Activated naive CD8-positive, alpha-beta T cell treated with anti-CD3 and anti-CD28 coated beads, Interleukin-2, amount 50 U/mL, for 16 hours (primary cell): ENCODE data around the gene ARHGAP35.
"Not testable (repeated sequence)": the region's sequence is repeated elsewhere in the genome, so short reads cannot be mapped to it uniquely, and the experiment has no call there.

Source experiments
- DNase-seq: peaks from one replicate; pipeline ENCODE4 v3.0.0-alpha.2; 2020; ENCODE audit warnings: low read depth, low spot score

The ARHGAP35 gene

DNA sequence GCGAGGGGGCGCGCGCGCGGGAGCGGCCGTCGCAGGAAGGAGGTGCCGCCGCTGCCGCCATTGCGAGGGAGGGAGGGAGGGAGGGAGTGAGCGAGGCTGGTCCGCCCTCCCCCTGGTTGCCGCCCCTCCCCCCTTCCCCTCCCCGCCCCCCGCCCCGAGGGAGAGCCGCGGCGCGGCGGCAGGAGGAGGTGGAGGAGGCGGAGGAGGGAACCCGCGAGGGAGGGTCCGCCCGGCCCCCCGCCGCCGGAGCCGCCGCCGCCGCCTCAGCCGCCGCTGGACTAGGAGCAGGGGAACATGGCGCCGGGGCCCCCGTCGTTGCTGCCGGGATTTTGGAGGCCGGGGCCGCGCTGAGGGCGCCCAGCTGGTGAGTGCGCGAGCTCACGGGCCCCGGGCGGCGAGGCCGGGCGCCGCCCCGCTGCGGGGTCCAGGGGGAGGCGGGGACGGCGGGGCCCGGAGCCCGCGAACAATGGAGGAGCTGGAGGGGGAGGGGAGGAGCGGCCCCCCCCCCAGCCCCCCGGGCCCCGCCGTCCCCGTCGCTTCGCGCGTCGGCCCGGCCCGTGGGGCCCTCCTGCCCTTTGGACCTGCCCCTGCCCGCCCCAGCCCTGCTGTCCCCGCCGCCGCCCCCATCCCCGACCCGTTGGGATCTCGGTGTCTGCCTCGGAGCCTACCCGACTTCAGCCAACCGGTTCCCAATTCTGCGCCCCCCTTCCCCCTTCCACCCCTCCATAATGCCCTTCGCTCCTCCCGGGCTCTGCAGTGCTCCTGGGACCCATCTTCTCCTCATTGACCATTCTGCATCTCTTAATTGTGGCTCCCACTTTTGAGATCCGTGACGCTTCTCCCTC, at the start of gene ARHGAP35:
ARHGAP35 (plus strand) TSS at position 152 of the 845 bp plus-strand sequence. CDS start 57,679 bp downstream, outside the sequence.
- DNase-seq: no peak

DNA sequence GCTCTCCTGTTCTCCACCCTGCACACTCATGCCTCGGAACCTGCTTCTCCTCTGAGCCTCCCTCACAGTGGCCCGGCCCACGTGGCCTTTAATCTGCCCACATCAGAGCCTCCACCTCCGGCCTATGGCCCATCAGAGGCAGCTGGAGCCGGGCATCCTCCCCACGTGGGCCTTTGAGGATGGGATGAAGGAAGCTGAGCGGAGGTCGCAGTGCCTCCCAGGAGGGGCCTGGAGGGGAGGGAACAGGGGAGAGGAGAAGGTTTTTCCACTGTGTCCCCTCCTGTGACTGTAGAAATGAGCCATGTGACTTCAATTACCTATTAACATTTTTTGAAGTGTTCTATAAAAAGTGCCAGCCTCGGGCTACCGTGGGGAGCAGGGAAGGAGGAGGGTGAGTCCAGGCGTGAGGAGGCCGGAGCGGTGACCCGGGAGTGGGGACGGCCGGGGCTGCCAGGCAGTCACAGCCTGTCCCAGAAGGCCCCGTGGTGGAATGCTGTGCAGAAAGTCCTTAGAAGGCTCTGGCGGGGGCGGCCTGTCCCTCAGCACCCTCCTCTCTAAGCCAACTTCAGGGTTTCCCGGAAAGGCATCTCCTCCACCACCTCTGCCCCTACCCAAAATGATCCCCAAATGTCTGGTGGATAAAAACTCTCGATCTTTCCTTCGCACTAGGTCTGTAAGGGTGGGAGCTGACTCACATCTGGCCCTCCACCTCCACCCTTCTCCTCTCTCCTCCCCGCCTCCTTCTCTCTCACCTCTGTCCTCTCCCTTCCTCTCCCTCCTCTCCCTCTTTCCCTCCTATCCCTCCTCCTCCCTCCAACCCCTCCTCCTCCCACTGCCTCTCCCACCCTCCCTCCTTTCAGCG, 47.6 kb upstream of the ARHGAP35 start:
- DNase-seq: no peak

- DNase-seq: no peak
Measured at GRCh38 chr19:46813839-46814358, 46.9 kb upstream of the ARHGAP35 start.

DNA sequence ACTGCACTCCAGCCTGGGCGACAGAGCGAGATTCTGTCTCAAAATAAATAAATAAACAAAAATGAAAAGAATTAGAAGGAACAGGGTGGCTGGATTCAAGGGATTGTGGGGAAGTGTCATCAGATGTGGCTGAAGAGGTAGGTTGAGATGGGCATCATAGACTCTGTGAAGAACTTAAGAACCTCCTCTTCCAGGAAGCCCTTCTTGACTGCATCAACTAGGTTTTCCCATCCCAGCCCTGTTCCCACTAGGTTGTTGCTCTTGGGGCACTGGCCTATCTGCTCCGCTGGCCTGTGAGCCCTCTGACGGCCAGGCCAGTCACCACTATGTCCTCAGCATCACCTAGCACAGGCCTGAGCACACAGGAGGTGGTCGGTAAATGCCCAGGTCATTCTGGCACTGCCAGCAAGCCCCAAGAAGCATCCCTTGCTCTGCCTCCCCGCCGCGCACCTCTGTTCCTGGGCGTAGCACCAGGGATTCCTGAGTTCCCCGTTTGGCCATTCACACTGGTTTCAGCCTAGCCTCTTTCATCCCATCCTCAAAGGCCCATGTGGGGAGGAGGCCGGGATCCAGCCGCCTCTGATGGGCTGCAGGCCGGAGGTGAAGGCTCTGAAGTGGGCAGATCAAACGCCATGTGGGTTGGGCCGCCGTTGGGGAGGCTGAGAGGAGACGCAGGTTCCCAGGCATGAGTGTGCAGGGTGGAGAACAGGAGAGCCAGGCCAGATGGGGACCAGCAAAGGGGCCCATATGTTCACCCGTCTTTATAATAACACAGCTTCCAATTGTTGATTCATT, 44.8 kb upstream of the ARHGAP35 start:
- no peak for DNase-seq

DNA sequence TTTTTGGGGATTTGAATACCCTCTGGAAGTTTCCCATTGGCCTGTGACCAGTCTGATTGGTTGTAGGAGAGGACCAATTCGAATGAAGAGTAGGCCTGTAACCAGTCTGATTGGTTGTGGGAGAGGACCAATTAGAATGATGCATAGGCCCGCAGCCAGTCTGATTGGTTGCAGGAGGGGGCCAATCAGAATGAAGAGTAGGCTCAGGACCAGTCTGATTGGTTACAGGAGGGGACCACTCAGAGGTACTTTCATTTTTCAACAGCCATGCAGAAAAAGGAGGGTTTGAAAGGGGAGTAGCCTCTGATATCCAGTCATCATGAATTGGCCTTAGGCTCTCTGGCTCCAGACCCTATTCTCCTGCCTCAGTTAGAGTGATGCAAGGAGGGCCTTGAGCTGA, 42.0 kb upstream of the ARHGAP35 start:
- DNase-seq: no peak

DNA sequence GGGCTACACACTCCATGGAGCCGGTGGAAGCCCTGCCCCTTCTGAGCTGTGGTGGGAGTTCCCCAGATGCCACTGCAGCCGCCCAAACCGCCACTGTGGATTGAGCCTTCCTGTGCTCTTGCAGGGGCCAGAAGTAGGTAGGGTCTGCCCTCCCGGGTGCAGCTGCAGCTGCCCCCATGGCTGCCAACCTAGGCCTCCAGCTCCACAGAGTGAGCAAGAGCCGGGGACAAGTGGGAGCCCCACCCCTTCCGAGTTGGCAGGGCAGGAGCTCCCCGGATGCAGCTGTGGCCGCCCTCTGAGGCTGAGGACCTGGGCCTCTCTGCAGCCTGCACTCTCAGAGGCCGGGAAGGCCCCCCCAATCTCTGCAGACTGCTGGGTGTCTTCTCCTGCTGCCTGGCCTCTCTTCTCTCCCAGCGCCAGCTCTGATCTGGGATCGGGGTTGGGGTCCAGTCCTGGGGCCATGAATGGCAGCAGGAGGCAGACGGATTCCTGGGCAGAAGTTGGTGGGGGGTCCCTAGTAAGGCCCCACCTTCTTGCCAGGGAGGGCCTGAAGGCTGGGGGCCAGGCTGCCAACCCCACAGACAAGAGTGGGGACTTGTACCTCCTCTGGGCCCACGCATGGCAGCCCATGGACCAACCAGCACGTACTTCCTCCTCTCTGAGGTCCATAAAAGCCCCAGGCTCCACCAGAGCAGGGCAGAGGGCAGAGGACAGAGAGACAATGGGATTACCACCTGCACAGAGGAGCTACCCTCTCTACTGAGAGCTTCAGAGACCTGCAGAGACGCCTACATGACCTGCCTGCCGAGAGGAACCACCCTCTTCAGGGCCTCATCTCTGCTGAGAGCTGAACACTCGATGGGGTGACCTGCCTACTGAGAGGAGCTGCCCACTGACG, 39.0 kb upstream of the ARHGAP35 start:
- DNase-seq: peak; percentile 13

DNA sequence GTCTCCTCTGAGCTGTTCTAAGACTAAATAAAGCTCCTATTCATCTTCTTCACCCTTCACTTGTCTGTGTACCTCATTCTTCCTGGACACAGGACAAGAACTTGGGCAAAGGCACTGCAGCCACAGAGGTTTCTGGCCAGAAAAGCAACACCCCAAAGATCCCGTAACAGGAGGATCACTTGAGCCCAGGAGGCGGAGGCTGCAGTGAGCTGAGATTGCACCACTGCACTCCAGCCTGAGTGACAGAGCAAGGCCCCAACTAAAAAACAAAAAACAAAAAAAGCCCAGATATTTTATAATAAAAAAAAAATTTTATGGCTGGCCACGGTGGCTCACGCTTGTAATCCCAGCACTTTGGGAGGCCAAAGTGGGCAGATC, 38.4 kb upstream of the ARHGAP35 start:
- DNase-seq: not testable (repeated sequence)

- no peak for DNase-seq
Measured at GRCh38 chr19:46823049-46823448, 37.7 kb upstream of the ARHGAP35 start.

- DNase-seq: no peak
Measured at GRCh38 chr19:46824890-46825730, 35.7 kb upstream of the ARHGAP35 start.

DNA sequence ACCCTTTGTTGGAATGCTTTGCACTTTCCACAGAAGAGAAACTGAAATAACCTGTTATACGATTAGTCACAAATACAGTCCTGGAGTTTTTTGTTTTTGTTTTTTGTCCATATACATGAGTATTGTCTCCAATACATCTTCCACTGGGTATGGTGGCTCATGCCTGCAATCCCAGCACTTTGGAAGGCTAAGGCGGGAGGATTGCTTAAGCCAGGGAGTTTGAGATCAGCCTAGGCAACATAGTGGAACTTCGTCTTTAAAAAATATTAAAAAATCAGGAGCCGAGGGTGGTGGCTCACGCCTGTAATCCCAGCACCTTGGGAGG, 35.1 kb upstream of the ARHGAP35 start:
- no peak for DNase-seq

- no peak for DNase-seq
Measured at GRCh38 chr19:46828484-46828883, 32.3 kb upstream of the ARHGAP35 start.

DNA sequence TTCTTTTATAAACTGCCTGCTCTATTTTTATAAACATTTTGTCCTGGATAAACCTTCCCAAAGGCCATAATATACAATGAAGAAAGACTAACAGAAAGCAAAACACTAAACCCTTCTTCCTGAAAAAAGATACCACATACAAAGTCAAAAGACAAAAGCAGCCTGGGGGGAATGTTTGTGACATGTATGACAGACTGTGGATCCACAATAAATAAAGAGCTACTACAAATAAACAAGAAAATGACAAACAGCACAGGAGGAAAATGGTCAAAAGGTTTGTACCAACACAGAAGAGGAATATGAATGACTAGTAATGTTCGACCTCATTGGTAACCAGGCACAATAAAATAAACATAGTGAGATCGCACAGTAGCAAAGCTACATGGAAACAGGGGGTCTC, 29.9 kb upstream of the ARHGAP35 start:
- DNase-seq: no peak

GRCh38 chr19:46834121-46834520, 26.7 kb upstream of the ARHGAP35 start:
- no peak for DNase-seq

DNA sequence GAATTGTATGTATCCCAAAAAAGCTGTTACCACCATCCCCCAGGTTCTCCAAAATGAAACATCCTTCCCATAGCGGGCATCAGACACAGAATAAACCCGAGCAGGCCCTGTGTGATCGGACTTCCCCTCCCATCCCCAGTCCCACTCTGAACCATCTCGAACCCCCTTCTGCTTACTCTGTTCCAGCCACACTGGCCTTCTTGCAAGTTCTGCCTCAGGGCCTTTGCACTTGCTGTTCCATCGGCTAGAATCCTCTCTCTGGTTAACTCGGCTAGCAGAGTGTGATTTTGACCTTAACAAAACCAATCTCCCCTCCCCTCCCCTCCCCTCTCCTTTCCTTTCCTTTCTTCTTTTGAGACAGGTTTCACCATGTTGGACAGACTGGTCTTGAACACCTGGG, 25.8 kb upstream of the ARHGAP35 start:
- no peak for DNase-seq

GRCh38 chr19:46838160-46838559, 22.6 kb upstream of the ARHGAP35 start:
- DNase-seq: no peak

DNA sequence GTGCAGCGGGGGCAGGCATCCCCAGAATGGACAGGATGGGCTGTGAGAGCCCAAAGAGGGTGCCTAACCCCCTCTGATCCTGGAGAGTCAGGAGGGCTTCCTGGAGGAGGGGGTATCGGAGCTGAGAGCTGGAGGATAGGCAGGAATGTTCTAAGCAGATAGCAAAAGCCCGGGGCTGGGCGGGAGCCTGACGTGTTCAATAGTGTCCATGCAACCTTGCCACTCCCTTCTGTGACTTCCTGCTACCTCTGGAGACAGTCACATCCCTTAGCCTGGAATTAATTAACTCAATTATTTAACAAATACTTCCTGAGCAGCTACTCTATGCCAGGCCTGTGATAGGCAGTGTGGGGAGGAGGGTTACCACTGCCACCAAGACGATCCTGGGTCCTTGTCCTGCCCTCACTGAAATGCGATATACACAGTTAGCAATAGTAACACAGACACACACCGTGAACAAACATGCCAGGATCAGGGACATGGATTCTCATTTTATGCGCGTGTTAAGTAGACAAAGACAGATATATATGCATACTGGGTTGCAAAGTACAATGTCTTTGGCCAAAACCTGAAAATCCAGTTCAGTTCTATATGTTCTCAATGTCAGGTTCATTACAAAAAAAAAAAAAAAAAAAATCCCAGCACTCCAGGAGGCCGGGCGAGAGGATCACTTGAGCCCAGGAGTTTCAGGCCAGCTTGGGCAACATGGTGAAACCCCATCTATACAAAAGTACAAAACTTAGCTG, 20.9 kb upstream of the ARHGAP35 start:
- DNase-seq: no peak

DNA sequence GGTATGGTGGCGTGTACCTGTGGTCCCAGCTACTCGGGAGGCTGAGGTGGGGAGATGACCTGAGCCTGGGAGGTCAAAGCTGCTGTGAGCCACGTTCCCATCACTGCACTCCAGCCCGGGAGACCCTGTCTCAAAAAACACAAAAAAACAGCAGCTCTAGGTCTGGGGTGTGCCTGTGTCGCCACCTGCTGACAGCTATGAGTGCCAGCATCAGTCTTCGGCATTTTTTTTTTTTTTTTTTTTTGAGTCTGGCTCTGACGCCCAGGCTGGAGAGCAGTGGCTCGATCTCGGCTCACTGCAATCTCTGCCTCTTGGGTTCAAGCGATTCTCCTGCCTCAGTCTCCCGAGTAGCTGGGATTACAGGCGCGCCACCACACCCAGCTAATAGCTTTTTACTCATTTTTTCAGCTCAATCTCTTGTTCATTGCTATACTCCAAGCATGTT, 20.3 kb upstream of the ARHGAP35 start:
- peak; percentile 15 for DNase-seq

DNA sequence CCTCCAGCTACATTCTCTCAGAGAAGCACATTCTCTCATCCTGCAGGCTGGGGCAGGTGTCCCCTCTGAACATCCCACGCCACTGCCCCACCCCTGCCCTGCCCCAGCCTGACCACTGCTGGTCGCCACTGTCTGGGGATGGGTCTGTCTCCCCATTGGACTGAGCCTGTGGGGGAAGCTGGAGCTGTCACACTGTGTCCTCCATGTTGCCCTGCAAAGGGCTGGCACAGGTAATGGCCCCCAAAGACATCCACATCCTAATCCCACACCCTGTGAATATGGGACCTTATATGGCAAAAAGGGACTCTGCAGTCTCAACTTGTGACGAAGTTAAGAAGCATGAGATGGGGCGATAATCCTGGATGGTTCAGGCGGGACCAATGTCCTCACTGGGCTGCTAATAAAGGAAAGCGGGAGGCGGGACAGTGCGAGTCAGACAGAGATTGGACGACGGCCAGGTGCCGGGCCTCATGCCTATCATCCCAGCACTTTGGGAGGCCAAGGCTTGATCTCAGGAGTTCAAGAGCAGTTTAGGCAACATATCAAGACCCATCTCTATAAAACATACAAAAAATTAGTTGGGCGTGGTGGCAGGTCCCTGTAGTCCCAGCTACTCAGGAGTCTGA, 19.2 kb upstream of the ARHGAP35 start:
- DNase-seq: no peak

GRCh38 chr19:46842791-46843190, 18.0 kb upstream of the ARHGAP35 start:
- no peak for DNase-seq
